Uterus (tissue), 4 donors: ENCODE results near the gene RSRC1. TPM values are rescaled to one million over a fixed set of nuclear protein-coding genes. Genes with fewer than 3 reads are reported as not detected.

Source experiments
- DNase-seq, 2 donors: peaks; one replicate each; pipeline ENCODE4 v3.0.0-alpha.2; 2019 to 2020
- H3K27ac ChIP-seq, 2 donors: fragments of 200-600 bp; sonication (generic); 1 replicate in 1 of 2; 2 replicates in 1 of 2; pipeline ENCODE4 v1.5.1; 2016 to 2018
- H3K27me3 ChIP-seq, 2 donors: fragments of 200-600 bp; sonication (generic); one replicate each; pipeline ENCODE4 v1.5.1; 2018 to 2019; ENCODE audit warnings: control low read depth in 1 of 2
- H3K36me3 ChIP-seq, 2 donors: fragments of 200-600 bp; sonication (generic); one replicate each; pipeline ENCODE4 v1.5.1; 2019; ENCODE audit warnings: control low read depth in 1 of 2
- H3K4me1 ChIP-seq, 2 donors: fragments of 200-600 bp; sonication (generic); one replicate each; pipeline ENCODE4 v1.5.1; 2018 to 2019; ENCODE audit warnings: control low read depth in 1 of 2
- H3K4me3 ChIP-seq, 2 donors: fragments of 200-600 bp; sonication (generic); 1 replicate in 1 of 2; 2 replicates in 1 of 2; pipeline ENCODE4 v1.5.1; 2018 to 2019; ENCODE audit warnings: mild to moderate bottlenecking in 1 of 2
- H3K9me3 ChIP-seq, 2 donors: fragments of 200-600 bp; sonication (generic); one replicate each; pipeline ENCODE4 v1.5.1; 2019; ENCODE audit warnings: control low read depth in 1 of 2
- CTCF ChIP-seq, 4 experiments: fragments of 200-600 bp in 2 of 4; fragments of 450-650 bp in 2 of 4; sonication (generic) in 2 of 4; IDR thresholded peaks; one replicate each; pipeline ENCODE4 v1.5.1; 2016 to 2019; ENCODE audit warnings: antibody characterized with exemption in 4 of 4, mild to moderate bottlenecking in 2 of 4, moderate library complexity in 1 of 4
- POLR2A ChIP-seq, 2 donors: fragments of 450-650 bp; IDR thresholded peaks; one replicate each; pipeline ENCODE4 v1.6.1; 2016; ENCODE audit warnings: antibody characterized with exemption in 2 of 2, mild to moderate bottlenecking in 1 of 2, moderate library complexity in 1 of 2
- intact Hi-C: fragments of 100-400 bp; cut with DNase I; formaldehyde crosslinking; loops from one replicate; pipeline ENCODE4 v1.15.1; 2023; ENCODE audit warnings: low total_unique reads
- total RNA-seq, 4 donors: library from RNA; depleted of rRNA in 3 of 4; stranded (reverse); fragments of >200 nt in 3 of 4; gene quantifications; one replicate each; pipeline versions ENCODE4 v1.1.0 to v1.2.4, GENCODE V29; 2014 to 2023
- donor health status: DM: yes; HTN: yes; CAD: no.

Gene RSRC1
- total RNA-seq, 4 donors from 2014 or later = 24.1 to 128 (median 60.6) TPM

- intact Hi-C loops = no loop called here
- TF ChIP-seq CTCF (IDR thresholded peaks at IDR 0.05) (no peak), POLR2A (IDR thresholded peaks at IDR 0.05) (no peak)
- no peaks in the 10 kb centered on the region for H3K9me3 ChIP-seq
- DNase-seq = no peak
- no peak overlapping the region for H3K4me3 ChIP-seq
- H3K36me3 ChIP-seq = no peaks in the 10 kb centered on the region
- H3K27me3 ChIP-seq = no peaks in the 10 kb centered on the region
- no peaks in the 10 kb centered on the region for H3K4me1 ChIP-seq
- no peak overlapping the region for H3K27ac ChIP-seq
Measured at GRCh38 chr3:158244274-158244673, 134.4 kb downstream of the RSRC1 start.

GRCh38 chr3:158247288-158247687, 137.4 kb downstream of the RSRC1 start:
- TF ChIP-seq CTCF (IDR thresholded peaks at IDR 0.05) (no peak), POLR2A (IDR thresholded peaks at IDR 0.05) (no peak)
- Histone ChIP-seq H3K4me1 (no peaks in the 10 kb centered on the region), H3K9me3 (no peaks in the 10 kb centered on the region), H3K36me3 (no peaks in the 10 kb centered on the region), H3K27ac (no peak overlapping the region), H3K27me3 (no peaks in the 10 kb centered on the region), H3K4me3 (no peak overlapping the region)
- no peak for DNase-seq
- intact Hi-C loops = no loop called here

GRCh38 chr3:158248261-158248660, 138.4 kb downstream of the RSRC1 start:
- Histone ChIP-seq H3K4me1 (no peaks in the 10 kb centered on the region), H3K36me3 (no peaks in the 10 kb centered on the region), H3K27me3 (no peaks in the 10 kb centered on the region), H3K27ac (no peak overlapping the region), H3K4me3 (no peak overlapping the region), H3K9me3 (no peaks in the 10 kb centered on the region)
- no peak for TF ChIP-seq CTCF (IDR thresholded peaks at IDR 0.05)
- no peak for TF ChIP-seq POLR2A (IDR thresholded peaks at IDR 0.05)
- no peak for DNase-seq
- intact Hi-C loops = no loop called here

GRCh38 chr3:158249183-158249582, 139.3 kb downstream of the RSRC1 start:
- intact Hi-C loops = no loop called here
- TF ChIP-seq POLR2A (IDR thresholded peaks at IDR 0.05) = no peak

GRCh38 chr3:158258619-158259018, 148.7 kb downstream of the RSRC1 start:
- Histone ChIP-seq H3K4me3 (no peak overlapping the region), H3K4me1 (no peaks in the 10 kb centered on the region), H3K9me3 (no peaks in the 10 kb centered on the region), H3K27me3 (no peaks in the 10 kb centered on the region), H3K27ac (no peak overlapping the region), H3K36me3 (no peaks in the 10 kb centered on the region)
- no peak for DNase-seq
- no peak for TF ChIP-seq CTCF (IDR thresholded peaks at IDR 0.05)
- no peak for TF ChIP-seq POLR2A (IDR thresholded peaks at IDR 0.05)
- intact Hi-C loops = no loop called here

More at GRCh38 chr3:158249183-158249582, 139.3 kb downstream of the RSRC1 start:
- no peak overlapping the region for H3K27ac ChIP-seq
- no peaks in the 10 kb centered on the region for H3K27me3 ChIP-seq
- H3K4me3 ChIP-seq = no peak overlapping the region
- no peaks in the 10 kb centered on the region for H3K4me1 ChIP-seq
- no peaks in the 10 kb centered on the region for H3K9me3 ChIP-seq
- H3K36me3 ChIP-seq = no peaks in the 10 kb centered on the region
- no peak for DNase-seq

- Histone ChIP-seq H3K36me3 (no peaks in the 10 kb centered on the region), H3K4me3 (no peak overlapping the region), H3K9me3 (no peaks in the 10 kb centered on the region), H3K4me1 (no peaks in the 10 kb centered on the region), H3K27ac (no peak overlapping the region), H3K27me3 (no peaks in the 10 kb centered on the region)
- DNase-seq = no peak
- TF ChIP-seq POLR2A (IDR thresholded peaks at IDR 0.05) (no peak), CTCF (IDR thresholded peaks at IDR 0.05) (no peak)
- intact Hi-C loops = no loop called here
Measured at GRCh38 chr3:158260392-158260791, 150.5 kb downstream of the RSRC1 start.
